SK-N-SH treated with all-trans-retinoic acid at 6 μM for 48 hours (cell line): ENCODE data around the gene RWDD4.

Source experiments
- ATAC-seq: fragments of 200-7000 bp; cut with Tn5 transposase; 3 replicates; pipeline ENCODE4 v1.9.1; 2020; ENCODE audit warnings: mild to moderate bottlenecking, moderate library complexity
- ARNTL ChIP-seq: fragments of 450-650 bp; formaldehyde crosslinking; IDR thresholded peaks from 2 replicates; pipeline ENCODE4 v1.5.0; 2020; ENCODE audit warnings: low read depth, mild to moderate bottlenecking, moderate library complexity, borderline replicate concordance
- CREB5 ChIP-seq: fragments of 250-450 bp; sonication (Bioruptor Pico); IDR thresholded peaks from 2 replicates; pipeline ENCODE4 v1.5.1; 2020; ENCODE audit warnings: low read depth, mild to moderate bottlenecking, moderate library complexity
- CSDC2 ChIP-seq: fragments of 250-450 bp; sonication (Bioruptor Pico); IDR thresholded peaks from 2 replicates; pipeline ENCODE4 v1.5.0; 2020; ENCODE audit warnings: mild to moderate bottlenecking, moderate library complexity
- ESRRG ChIP-seq: fragments of 250-450 bp; sonication (Bioruptor Pico); IDR thresholded peaks from 2 replicates; pipeline ENCODE4 v1.6.1; 2021; ENCODE audit warnings: mild to moderate bottlenecking
- GLIS3 ChIP-seq: fragments of 250-450 bp; sonication (Bioruptor Pico); IDR thresholded peaks from 2 replicates; pipeline ENCODE4 v1.5.0; 2020; ENCODE audit warnings: mild to moderate bottlenecking, moderate library complexity
- ISL1 ChIP-seq: fragments of 250-450 bp; sonication (Bioruptor Pico); IDR thresholded peaks from 2 replicates; pipeline ENCODE4 v2.1.2; 2022; ENCODE audit warnings: mild to moderate bottlenecking, moderate library complexity
- OSR1 ChIP-seq: fragments of 250-450 bp; sonication (Bioruptor Pico); IDR thresholded peaks from 2 replicates; pipeline ENCODE4 v1.8.0; 2022; ENCODE audit warnings: moderate library complexity, mild to moderate bottlenecking, inconsistent platforms
- POU6F1 ChIP-seq: fragments of 250-450 bp; sonication (Bioruptor Pico); IDR thresholded peaks from 2 replicates; pipeline ENCODE4 v1.8.0; 2021; ENCODE audit warnings: low read depth, mild to moderate bottlenecking, moderate library complexity, borderline replicate concordance
- PPARA ChIP-seq: fragments of 250-450 bp; sonication (Bioruptor Pico); IDR thresholded peaks from 2 replicates; pipeline ENCODE4 v1.5.0; 2020; ENCODE audit warnings: mild to moderate bottlenecking, borderline replicate concordance
- RARB ChIP-seq: fragments of 250-450 bp; sonication (Bioruptor Pico); IDR thresholded peaks from 2 replicates; pipeline ENCODE4 v1.8.0; 2021; ENCODE audit warnings: mild to moderate bottlenecking, moderate library complexity
- SNAI2 ChIP-seq: fragments of 250-450 bp; sonication (Bioruptor Pico); IDR thresholded peaks from 2 replicates; pipeline ENCODE4 v1.5.0; 2020; ENCODE audit warnings: mild to moderate bottlenecking, moderate library complexity
- TCF4 ChIP-seq: fragments of 250-450 bp; sonication (Bioruptor Pico); IDR thresholded peaks from 2 replicates; pipeline ENCODE4 v1.8.0; 2021; ENCODE audit warnings: mild to moderate bottlenecking, moderate library complexity, borderline replicate concordance
- TSHZ2 ChIP-seq: fragments of 250-450 bp; sonication (Bioruptor Pico); IDR thresholded peaks from 2 replicates; pipeline ENCODE4 v1.5.0; 2020; ENCODE audit warnings: mild to moderate bottlenecking, moderate library complexity
- ZFP3 ChIP-seq: fragments of 250-450 bp; sonication (Bioruptor Pico); IDR thresholded peaks from 2 replicates; pipeline ENCODE4 v1.5.0; 2020; ENCODE audit warnings: mild to moderate bottlenecking, moderate library complexity
- ZFP30 ChIP-seq: fragments of 450-650 bp; formaldehyde crosslinking; IDR thresholded peaks from 2 replicates; pipeline ENCODE4 v1.5.0; 2022; ENCODE audit warnings: mild to moderate bottlenecking, moderate library complexity
- ZNF565 ChIP-seq: fragments of 450-650 bp; formaldehyde crosslinking; conservative IDR thresholded peaks from 2 replicates; pipeline ENCODE4 v1.5.0; 2020; ENCODE audit warnings: low read depth, mild to moderate bottlenecking, moderate library complexity
- ZNF70 ChIP-seq: fragments of 450-650 bp; formaldehyde crosslinking; IDR thresholded peaks from 2 replicates; pipeline ENCODE4 v1.5.0; 2020; ENCODE audit warnings: mild to moderate bottlenecking, moderate library complexity
- ZNF8 ChIP-seq: fragments of 450-650 bp; formaldehyde crosslinking; IDR thresholded peaks from 2 replicates; pipeline ENCODE4 v1.5.0; 2020; ENCODE audit warnings: mild to moderate bottlenecking, moderate library complexity
- TF ChIP-seq, protein P1 (sequence below): fragments of 250-450 bp; sonication (Bioruptor Pico); IDR thresholded peaks from 2 replicates; pipeline ENCODE4 v1.8.0; 2020; ENCODE audit warnings: mild to moderate bottlenecking, moderate library complexity, borderline replicate concordance
- TF ChIP-seq, protein P2 (sequence below): fragments of 250-450 bp; sonication (Bioruptor Pico); IDR thresholded peaks from 2 replicates; pipeline ENCODE4 v1.5.1; 2021; ENCODE audit warnings: mild to moderate bottlenecking, moderate library complexity

RWDD4 gene

DNA sequence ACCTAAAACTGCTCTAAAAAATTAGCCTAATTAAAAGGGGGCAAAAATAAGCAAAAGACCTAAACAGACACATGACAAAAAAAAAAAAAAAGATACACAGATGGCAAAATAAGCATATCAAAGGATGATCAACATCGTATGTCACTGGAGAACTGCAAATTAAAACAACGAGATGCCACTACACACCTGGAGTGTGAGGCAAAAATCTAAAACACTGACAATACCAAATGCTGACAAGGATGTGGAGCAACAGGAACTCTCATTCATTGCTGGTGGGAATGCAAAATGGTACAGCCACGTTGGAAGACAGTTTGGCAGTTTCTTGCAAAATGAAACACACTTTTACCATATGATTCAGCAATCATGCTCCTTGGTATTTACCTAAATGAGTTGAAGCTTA lies 64.2 kb downstream of the RWDD4 start:
- ATAC-seq, result no peak
- TF ChIP-seq ESRRG (CRISPR knock-in tag) (no peak), ZNF70 (CRISPR knock-in tag) (no peak), RARB (CRISPR knock-in tag) (no peak), ISL1 (CRISPR knock-in tag) (no peak), ZFP30 (CRISPR knock-in tag) (no peak), GLIS3 (CRISPR knock-in tag) (no peak), SNAI2 (no peak), CSDC2 (CRISPR knock-in tag) (no peak), TSHZ2 (CRISPR knock-in tag) (no peak), ZNF565 (CRISPR knock-in tag) (no peak), TCF4 (CRISPR knock-in tag) (no peak), OSR1 (no peak), PPARA (CRISPR knock-in tag) (no peak), CREB5 (no peak), ZFP3 (CRISPR knock-in tag) (no peak), POU6F1 (no peak), ARNTL (no peak)
- TF ChIP-seq, protein P1, sequence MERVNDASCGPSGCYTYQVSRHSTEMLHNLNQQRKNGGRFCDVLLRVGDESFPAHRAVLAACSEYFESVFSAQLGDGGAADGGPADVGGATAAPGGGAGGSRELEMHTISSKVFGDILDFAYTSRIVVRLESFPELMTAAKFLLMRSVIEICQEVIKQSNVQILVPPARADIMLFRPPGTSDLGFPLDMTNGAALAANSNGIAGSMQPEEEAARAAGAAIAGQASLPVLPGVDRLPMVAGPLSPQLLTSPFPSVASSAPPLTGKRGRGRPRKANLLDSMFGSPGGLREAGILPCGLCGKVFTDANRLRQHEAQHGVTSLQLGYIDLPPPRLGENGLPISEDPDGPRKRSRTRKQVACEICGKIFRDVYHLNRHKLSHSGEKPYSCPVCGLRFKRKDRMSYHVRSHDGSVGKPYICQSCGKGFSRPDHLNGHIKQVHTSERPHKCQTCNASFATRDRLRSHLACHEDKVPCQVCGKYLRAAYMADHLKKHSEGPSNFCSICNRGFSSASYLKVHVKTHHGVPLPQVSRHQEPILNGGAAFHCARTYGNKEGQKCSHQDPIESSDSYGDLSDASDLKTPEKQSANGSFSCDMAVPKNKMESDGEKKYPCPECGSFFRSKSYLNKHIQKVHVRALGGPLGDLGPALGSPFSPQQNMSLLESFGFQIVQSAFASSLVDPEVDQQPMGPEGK (CRISPR knock-in tag), result no peak
- TF ChIP-seq, protein P2, sequence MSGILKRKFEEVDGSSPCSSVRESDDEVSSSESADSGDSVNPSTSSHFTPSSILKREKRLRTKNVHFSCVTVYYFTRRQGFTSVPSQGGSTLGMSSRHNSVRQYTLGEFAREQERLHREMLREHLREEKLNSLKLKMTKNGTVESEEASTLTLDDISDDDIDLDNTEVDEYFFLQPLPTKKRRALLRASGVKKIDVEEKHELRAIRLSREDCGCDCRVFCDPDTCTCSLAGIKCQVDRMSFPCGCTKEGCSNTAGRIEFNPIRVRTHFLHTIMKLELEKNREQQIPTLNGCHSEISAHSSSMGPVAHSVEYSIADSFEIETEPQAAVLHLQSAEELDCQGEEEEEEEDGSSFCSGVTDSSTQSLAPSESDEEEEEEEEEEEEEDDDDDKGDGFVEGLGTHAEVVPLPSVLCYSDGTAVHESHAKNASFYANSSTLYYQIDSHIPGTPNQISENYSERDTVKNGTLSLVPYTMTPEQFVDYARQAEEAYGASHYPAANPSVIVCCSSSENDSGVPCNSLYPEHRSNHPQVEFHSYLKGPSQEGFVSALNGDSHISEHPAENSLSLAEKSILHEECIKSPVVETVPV, result no peak

DNA sequence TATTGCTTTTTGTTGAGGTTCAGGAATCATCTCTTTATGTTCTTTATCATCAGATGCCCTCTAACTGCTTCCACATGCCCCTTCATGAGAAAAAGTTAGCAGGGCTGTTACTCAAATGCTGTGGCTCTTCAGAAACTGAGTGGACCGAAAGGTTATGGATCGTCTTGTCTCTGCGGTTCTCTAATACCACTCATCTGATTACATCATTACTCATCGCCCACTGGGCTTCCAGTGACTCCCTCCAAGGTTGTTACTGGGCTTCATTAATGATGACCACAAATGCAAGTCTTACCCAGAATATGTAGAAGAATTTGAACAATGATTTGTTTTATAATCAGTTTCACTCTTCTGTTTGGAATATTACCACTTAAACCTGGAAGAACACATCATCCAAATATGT lies 67.7 kb downstream of the RWDD4 start:
- TF ChIP-seq ZNF8 (CRISPR knock-in tag), result no peak
- TF ChIP-seq ARNTL, result no peak
- no peak for TF ChIP-seq SNAI2
- no peak for TF ChIP-seq POU6F1
- TF ChIP-seq ISL1 (CRISPR knock-in tag), result no peak
- TF ChIP-seq CSDC2 (CRISPR knock-in tag), result no peak
- ATAC-seq, result no peak
